HG03439 (cell line): ENCODE data around the gene FRS3.
"Not testable (repeated sequence)": the region's sequence is repeated elsewhere in the genome, so short reads cannot be mapped to it uniquely, and the experiment has no call there.

Experiments
- ATAC-seq: cut with Tn5 transposase; IDR thresholded peaks from one replicate; pipeline ENCODE4 v1.9.1; 2021; ENCODE audit warnings: mild to moderate bottlenecking, moderate library complexity; ENCODE audit not compliant: unreplicated experiment

The FRS3 gene

GRCh38 chr6:41779788-41780550 is at the start of gene FRS3:
Gene FRS3 (minus strand): TSS chr6:41779900. CDS start chr6:41776987, 2,913 bp downstream.
- ATAC-seq: peak; percentile 87

GRCh38 chr6:41826343-41827022 is 46.8 kb upstream of the FRS3 start:
- no peak for ATAC-seq

- ATAC-seq: no peak
Observed at GRCh38 chr6:41824571-41825569, 45.2 kb upstream of the FRS3 start.

GRCh38 chr6:41823178-41823577 is 43.5 kb upstream of the FRS3 start:
- ATAC-seq: no peak

GRCh38 chr6:41822021-41822420 is 42.3 kb upstream of the FRS3 start:
- ATAC-seq: no peak

GRCh38 chr6:41821266-41821665 is 41.6 kb upstream of the FRS3 start:
- ATAC-seq: no peak

GRCh38 chr6:41818271-41819054 is 38.8 kb upstream of the FRS3 start:
- ATAC-seq: no peak

GRCh38 chr6:41815587-41815986 is 35.9 kb upstream of the FRS3 start:
- no peak for ATAC-seq

- no peak for ATAC-seq
Observed at GRCh38 chr6:41814629-41815028, 34.9 kb upstream of the FRS3 start.

- no peak for ATAC-seq
Observed at GRCh38 chr6:41813956-41814355, 34.3 kb upstream of the FRS3 start.

GRCh38 chr6:41813469-41813868 is 33.8 kb upstream of the FRS3 start:
- no peak for ATAC-seq

GRCh38 chr6:41811946-41812345 is 32.2 kb upstream of the FRS3 start:
- ATAC-seq: not testable (repeated sequence)

GRCh38 chr6:41811095-41811494 is 31.4 kb upstream of the FRS3 start:
- ATAC-seq: no peak

- ATAC-seq: no peak
Observed at GRCh38 chr6:41805830-41806774, 26.4 kb upstream of the FRS3 start.

- no peak for ATAC-seq
Observed at GRCh38 chr6:41801380-41801779, 21.7 kb upstream of the FRS3 start.

- ATAC-seq: no peak
Observed at GRCh38 chr6:41799559-41799911, 19.8 kb upstream of the FRS3 start.

GRCh38 chr6:41798901-41799558 is 19.3 kb upstream of the FRS3 start:
- ATAC-seq: no peak

- ATAC-seq: no peak
Observed at GRCh38 chr6:41796474-41796873, 16.8 kb upstream of the FRS3 start.

- ATAC-seq: no peak
Observed at GRCh38 chr6:41791984-41792383, 12.3 kb upstream of the FRS3 start.
